Heart right ventricle (tissue), 16 donors: ENCODE data around the gene PI4KA. TPM values are rescaled to one million over a fixed set of nuclear protein-coding genes. Genes with fewer than 3 reads are reported as not detected.

Experiments used
- ATAC-seq, 8 donors: fragments of 200-7000 bp; cut with Tn5 transposase; one replicate each; pipeline ENCODE4 v1.9.1; 2020; ENCODE audit warnings: mild to moderate bottlenecking in 8 of 8, moderate library complexity in 8 of 8, moderate number of reproducible peaks in 1 of 8
- DNase-seq, 2 donors: peaks; one replicate each; pipeline ENCODE4 v3.0.0-alpha.2; 2020
- H3K27ac ChIP-seq, 10 donors: fragments of 200-600 bp; sonication (generic) in 2 of 10; one replicate each; pipeline versions ENCODE4 v1.5.0 to v1.8.0; 2020 to 2022; ENCODE audit warnings: mild to moderate bottlenecking in 3 of 10
- H3K27me3 ChIP-seq, 7 donors: fragments of 200-600 bp; one replicate each; pipeline ENCODE4 v1.8.0; 2021 to 2022; ENCODE audit warnings: mild to moderate bottlenecking in 2 of 7
- H3K36me3 ChIP-seq, 9 donors: fragments of 200-600 bp; sonication (generic) in 1 of 9; one replicate each; pipeline versions ENCODE4 v1.5.0 to v1.8.0; 2020 to 2022; ENCODE audit warnings: mild to moderate bottlenecking in 2 of 9
- H3K4me1 ChIP-seq, 9 donors: fragments of 200-600 bp; sonication (generic) in 1 of 9; one replicate each; pipeline versions ENCODE4 v1.5.0 to v1.8.0; 2020 to 2022; ENCODE audit warnings: mild to moderate bottlenecking in 4 of 9
- H3K4me3 ChIP-seq, 10 donors: fragments of 200-600 bp; sonication (generic) in 2 of 10; one replicate each; pipeline versions ENCODE4 v1.5.0 to v1.8.0; 2020 to 2022; ENCODE audit warnings: mild to moderate bottlenecking in 7 of 10, moderate library complexity in 2 of 10
- H3K9me3 ChIP-seq, 11 donors: fragments of 200-600 bp in 10 of 11; sonication (generic) in 2 of 11; one replicate each; pipeline versions ENCODE4 v1.5.0 to v1.8.0; 2013 to 2022; ENCODE audit warnings: mild to moderate bottlenecking in 2 of 11, control low read depth in 1 of 11, moderate library complexity in 1 of 11
- CTCF ChIP-seq, 9 donors: fragments of 200-600 bp; sonication (generic) in 2 of 9; IDR thresholded peaks; one replicate each; pipeline versions ENCODE4 v1.5.0 to v1.8.0; 2021 to 2022; ENCODE audit warnings: antibody characterized with exemption in 9 of 9, mild to moderate bottlenecking in 5 of 9, moderate library complexity in 1 of 9
- WGBS, 2 donors: extraction: QIAGEN DNeasy Blood & Tissue Kit; methylation state at CpG; one replicate each; pipeline ENCODE4 v1.1.7; 2013; ENCODE audit warnings: inconsistent platforms in 1 of 2; 5-methylcytosine and 5-hydroxymethylcytosine counted together
- intact Hi-C, 10 donors: fragments of 100-400 bp; cut with DNase I; formaldehyde crosslinking; loops; one replicate each; pipeline versions ENCODE4 v1.11.1 to v1.14.2; 2022
- polyA plus RNA-seq, 2 donors: library from polyadenylated mRNA; stranded (reverse); fragments of 200-250 nt; gene quantifications; one replicate each; pipeline ENCODE4 v1.2.3, GENCODE V29; 2013
- total RNA-seq, 10 donors: library from RNA; stranded (reverse); fragmentation: NEBNext Ultra II Directional in 3 of 10; extraction: Animal tissue kit (Norgen Biotek cat#: 25700) in 3 of 10; gene quantifications; one replicate each; pipeline versions ENCODE4 v1.2.1 to v1.2.4, GENCODE V29; 2021 to 2023
- donor health status: Arrhythmogenic right ventricular cardiomyopathy.
- donor health status: ischemic (EF 13 %, LVEDD 7.1; RV severe dilation, severe dysfunction).
- donor health status: healthy with polysubstance abuse.
- donor health status: DM: no; HTN: yes; CAD: no.
- donor health status: DM: no; HTN: no; CAD: no.
- donor health status: ischemic (EF 25% LVEDD 6.9; RV normal size, moderate dysfunction).
- donor health status: ischemic (EF 25% LVEDD 5.7; RV mildly dilated, moderate dysfunction).
- donor health status: healthy.
- donor health status: DM: yes; HTN: yes; CAD: no.
- donor health status: Ischemic cardiomyopathy.
- donor health status: ischemic (EF 35%, LVEDD 5.7; RV mildly dilated, moderate dysfunction).
- donor health status: nonischemic (EF 11% LVEDD 7.7; RV severe dilation, severe dysfunction).
- donor health status: DM: yes; HTN: yes; CAD: no.
- donor health status: PGD.
- donor health status: ischemic (EF 29% LVEDD 5.4; RV normal size, mild dysfunction).
- donor health status: nonischemic (EF 23%, LVEDD 6.1; RV moderate dilation, normal function).

The PI4KA gene
- total and polyA plus RNA-seq, 12 donors = 32.3 to 55.2 (median 39.4) TPM

- DNase-seq (no peak), ATAC-seq (no peak)
- intact Hi-C loops = loop anchor here in 2 of 10 donors (10.0 kb wide), 1 partner anchor 52 kb away; the partner anchor contains the start of gene CRKL (in 2 of the 2)
- 88 to 89% methylated on average over 2 of the region's 2 CpGs for WGBS, 2 donors
- H3K4me3 ChIP-seq = no peak overlapping the region
- H3K27ac ChIP-seq = no peak overlapping the region
- H3K27me3 ChIP-seq = no peaks in the 10 kb centered on the region
- H3K9me3 ChIP-seq = no peaks in the 10 kb centered on the region
- peaks cover 0 to 31% (median 0%) of the 10 kb centered on the region in 9 donors for H3K36me3 ChIP-seq
- peaks cover 14 to 77% (median 39%) of the 10 kb centered on the region in 9 donors for H3K4me1 ChIP-seq
- TF ChIP-seq CTCF (IDR thresholded peaks at IDR 0.05) = no peak
These were observed 3.9 kb upstream of the PI4KA start for GRCh38 chr22:20862540-20862939.

DNA sequence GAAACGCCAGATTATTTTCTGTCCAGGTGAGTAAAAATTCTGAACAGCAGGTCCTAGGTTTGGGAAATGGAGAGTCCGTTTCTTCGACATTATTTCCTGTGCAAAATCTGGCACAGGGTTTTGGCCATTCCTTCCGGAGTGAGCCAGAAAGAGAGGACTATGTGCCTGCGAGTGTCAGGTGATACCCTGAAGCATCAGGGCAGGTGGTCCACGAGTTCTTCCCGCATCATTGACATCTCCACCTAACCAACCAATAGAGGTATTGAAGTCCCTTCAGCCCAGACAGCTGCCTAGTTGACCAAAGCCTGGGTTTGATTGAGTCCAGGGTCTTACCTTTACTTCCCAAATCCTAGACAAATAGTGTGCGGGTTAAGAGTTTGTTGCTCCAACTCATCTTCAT, 1.0 kb upstream of the PI4KA start:
- H3K4me1 ChIP-seq = peaks cover 13 to 65% (median 30%) of the 10 kb centered on the region in 9 donors
- intact Hi-C loops = loop anchor here in 5 of 10 donors (2.0 to 10.0 kb wide), 4 partner anchors 55 to 75 kb away; partner anchors contain the start of gene CRKL (in 3 of the 5)
- DNase-seq (no peak), ATAC-seq (no peak)
- peaks cover 0 to 31% (median 0%) of the 10 kb centered on the region in 9 donors for H3K36me3 ChIP-seq
- no peak for TF ChIP-seq CTCF (IDR thresholded peaks at IDR 0.05)
- H3K27ac ChIP-seq = peak overlapping the region in 8 of 10 donors; percentile 74 to 95 (median 92)
- peak overlapping the region; percentile 69 to 98 (median 87) for H3K4me3 ChIP-seq
- H3K9me3 ChIP-seq = no peaks in the 10 kb centered on the region
- H3K27me3 ChIP-seq = no peaks in the 10 kb centered on the region
- WGBS, 2 donors = 42 to 43% methylated on average over 8 of the region's 8 CpGs

DNA sequence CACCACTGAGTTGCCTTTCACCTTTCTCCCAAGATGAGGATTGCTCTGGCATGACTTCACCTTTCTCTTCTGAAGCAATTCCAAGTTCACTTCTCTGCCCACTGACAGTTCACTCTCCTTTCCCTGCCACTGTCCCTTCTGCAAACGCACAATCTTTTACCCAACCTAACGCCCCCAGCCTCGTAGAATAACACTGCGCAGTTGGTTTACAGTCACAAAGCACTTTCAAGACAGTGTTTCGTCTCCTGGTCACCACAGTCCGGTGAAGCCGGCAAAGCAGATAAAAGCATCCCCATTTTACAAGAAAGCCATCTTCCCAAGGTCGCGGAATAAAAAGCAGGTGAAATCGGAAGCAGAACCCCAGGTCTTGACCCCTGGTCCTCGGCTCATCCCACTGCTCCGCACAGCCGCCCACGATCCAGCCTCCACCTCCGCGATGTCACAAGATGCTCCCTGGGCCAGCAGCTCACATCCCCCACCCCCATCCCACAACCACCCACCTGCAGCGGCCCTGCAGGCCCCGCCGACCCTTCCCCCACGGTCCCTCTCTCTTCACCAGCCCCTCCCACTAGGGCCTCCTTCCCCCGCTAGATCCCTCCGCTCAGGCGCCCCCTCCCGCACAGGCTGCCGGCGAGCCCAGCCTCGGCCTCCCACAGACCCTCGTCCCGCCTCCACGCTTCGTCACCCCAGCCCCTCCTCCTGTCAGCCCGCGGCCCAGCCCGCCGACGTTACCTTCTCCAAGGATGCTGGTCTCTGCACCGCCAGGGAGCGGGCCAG, 585 bp downstream of the PI4KA start:
- H3K4me1 ChIP-seq = peaks cover 13 to 50% (median 32%) of the 10 kb centered on the region in 9 donors
- WGBS, 2 donors = 1% methylated on average over 37 to 38 of the region's 38 CpGs
- peak overlapping the region; percentile 74 to 97 (median 92) for H3K27ac ChIP-seq
- TF ChIP-seq CTCF (IDR thresholded peaks at IDR 0.05) = peak in 1 of 9 donors; percentile 37
- peaks cover 0 to 18% (median 0%) of the 10 kb centered on the region in 9 donors for H3K36me3 ChIP-seq
- ATAC-seq = peak; percentile 67 to 79 (median 76)
- intact Hi-C loops = loop anchor here in 3 of 10 donors (2.0 to 10.0 kb wide), 4 partner anchors 31 to 73 kb away; partner anchors contain the start of gene CRKL (in 1 of the 3)
- H3K27me3 ChIP-seq = no peaks in the 10 kb centered on the region
- no peaks in the 10 kb centered on the region for H3K9me3 ChIP-seq
- DNase-seq = peak; percentile 87 to 88
- peak overlapping the region; percentile 72 to 98 (median 87) for H3K4me3 ChIP-seq

DNA sequence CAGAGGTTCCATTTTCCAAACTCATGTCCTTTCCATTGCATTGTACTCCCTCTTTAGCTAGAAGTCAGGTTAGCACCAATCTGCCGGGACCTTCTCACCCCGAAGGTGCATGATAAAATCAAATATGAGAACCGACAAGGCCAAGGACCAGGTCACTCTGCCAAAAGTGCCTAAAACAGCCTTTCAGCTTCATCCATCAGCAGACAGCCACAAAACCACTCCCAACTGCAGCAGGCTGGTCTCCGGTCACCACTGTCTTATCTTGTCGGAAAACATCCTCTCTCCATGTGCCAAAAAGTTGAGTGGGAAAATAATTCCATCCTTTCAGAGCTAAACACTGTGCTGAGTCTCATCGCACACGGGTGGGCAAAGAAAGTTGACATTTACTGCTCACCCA, 1.4 kb downstream of the PI4KA start:
- intact Hi-C loops = loop anchor here in 3 of 10 donors (2.0 to 10.0 kb wide), 3 partner anchors 30 to 72 kb away; no protein-coding TSS in a partner anchor
- no peak for TF ChIP-seq CTCF (IDR thresholded peaks at IDR 0.05)
- ATAC-seq = no peak
- Histone ChIP-seq H3K9me3 (no peaks in the 10 kb centered on the region), H3K4me1 (peaks cover 18 to 55% (median 40%) of the 10 kb centered on the region in 9 donors), H3K36me3 (peaks cover 0 to 10% (median 0%) of the 10 kb centered on the region in 9 donors), H3K4me3 (peak overlapping the region in 9 of 10 donors; percentile 72 to 98 (median 88)), H3K27ac (peak overlapping the region in 6 of 10 donors; percentile 30 to 97 (median 93)), H3K27me3 (no peaks in the 10 kb centered on the region)
- no peak for DNase-seq
- WGBS, 2 donors = 17 to 22% methylated on average over 7 of the region's 7 CpGs
